ENCODE measurements around the gene PDE8B.

The PDE8B gene

GRCh38 chr5:77186652-77187370 lies 23.7 kb upstream of the PDE8B start:
- DNase-seq (ENCODE audit: low spot score) = no peak

GRCh38 chr5:77189421-77189820 lies 21.1 kb upstream of the PDE8B start:
- no peak for DNase-seq (ENCODE audit: low spot score)

GRCh38 chr5:77192441-77193050 lies 17.9 kb upstream of the PDE8B start:
- DNase-seq (ENCODE audit: low spot score) = no peak

GRCh38 chr5:77194762-77195161 lies 15.7 kb upstream of the PDE8B start:
- no peak for DNase-seq (ENCODE audit: low spot score)

- DNase-seq (ENCODE audit: low spot score) = no peak
Measured at GRCh38 chr5:77197840-77198554, 12.5 kb upstream of the PDE8B start.

GRCh38 chr5:77200663-77201062 lies 9.8 kb upstream of the PDE8B start:
- no peak for DNase-seq (ENCODE audit: low spot score)

GRCh38 chr5:77202145-77202544 lies 8.3 kb upstream of the PDE8B start:
- DNase-seq (ENCODE audit: low spot score) = no peak

GRCh38 chr5:77204967-77205366 lies 5.5 kb upstream of the PDE8B start:
- DNase-seq (ENCODE audit: low spot score) = no peak

GRCh38 chr5:77208507-77209163 lies 1.8 kb upstream of the PDE8B start:
- no peak for DNase-seq (ENCODE audit: low spot score)

- no peak for DNase-seq (ENCODE audit: low spot score)
Measured at GRCh38 chr5:77209495-77210090, 887 bp upstream of the PDE8B start.

GRCh38 chr5:77210964-77211690 lies 647 bp downstream of the PDE8B start:
- DNase-seq (ENCODE audit: low spot score) = no peak

GRCh38 chr5:77211691-77212047 lies 1.2 kb downstream of the PDE8B start:
- no peak for DNase-seq (ENCODE audit: low spot score)

GRCh38 chr5:77213601-77214000 lies 3.1 kb downstream of the PDE8B start:
- DNase-seq (ENCODE audit: low spot score) = no peak

- no peak for DNase-seq (ENCODE audit: low spot score)
Measured at GRCh38 chr5:77214151-77214550, 3.7 kb downstream of the PDE8B start.

GRCh38 chr5:77218263-77218662 lies 7.8 kb downstream of the PDE8B start:
- no peak for DNase-seq (ENCODE audit: low spot score)

GRCh38 chr5:77221115-77221514 lies 10.6 kb downstream of the PDE8B start:
- no peak for DNase-seq (ENCODE audit: low spot score)

GRCh38 chr5:77222722-77223121 lies 12.2 kb downstream of the PDE8B start:
- DNase-seq (ENCODE audit: low spot score) = no peak

GRCh38 chr5:77223653-77224052 lies 13.2 kb downstream of the PDE8B start:
- no peak for DNase-seq (ENCODE audit: low spot score)

GRCh38 chr5:77224672-77225355 lies 14.3 kb downstream of the PDE8B start:
- no peak for DNase-seq (ENCODE audit: low spot score)

GRCh38 chr5:77225531-77225930 lies 15.1 kb downstream of the PDE8B start:
- no peak for DNase-seq (ENCODE audit: low spot score)

- DNase-seq (ENCODE audit: low spot score) = no peak
Measured at GRCh38 chr5:77229887-77230286, 19.4 kb downstream of the PDE8B start.

Measured in AG08395 (cell line).